ENCODE measurements around the gene ATG101. TPM values are rescaled to one million over a fixed set of nuclear protein-coding genes. Genes with fewer than 3 reads are reported as not detected.

Gene ATG101
- total and polyA plus RNA-seq, 9 of the 15 experiments (the other 6 are each of a cell fraction or from before 2014, with no cell fraction given) = 2.9 to 52.4 (median 29.7) TPM

DNA sequence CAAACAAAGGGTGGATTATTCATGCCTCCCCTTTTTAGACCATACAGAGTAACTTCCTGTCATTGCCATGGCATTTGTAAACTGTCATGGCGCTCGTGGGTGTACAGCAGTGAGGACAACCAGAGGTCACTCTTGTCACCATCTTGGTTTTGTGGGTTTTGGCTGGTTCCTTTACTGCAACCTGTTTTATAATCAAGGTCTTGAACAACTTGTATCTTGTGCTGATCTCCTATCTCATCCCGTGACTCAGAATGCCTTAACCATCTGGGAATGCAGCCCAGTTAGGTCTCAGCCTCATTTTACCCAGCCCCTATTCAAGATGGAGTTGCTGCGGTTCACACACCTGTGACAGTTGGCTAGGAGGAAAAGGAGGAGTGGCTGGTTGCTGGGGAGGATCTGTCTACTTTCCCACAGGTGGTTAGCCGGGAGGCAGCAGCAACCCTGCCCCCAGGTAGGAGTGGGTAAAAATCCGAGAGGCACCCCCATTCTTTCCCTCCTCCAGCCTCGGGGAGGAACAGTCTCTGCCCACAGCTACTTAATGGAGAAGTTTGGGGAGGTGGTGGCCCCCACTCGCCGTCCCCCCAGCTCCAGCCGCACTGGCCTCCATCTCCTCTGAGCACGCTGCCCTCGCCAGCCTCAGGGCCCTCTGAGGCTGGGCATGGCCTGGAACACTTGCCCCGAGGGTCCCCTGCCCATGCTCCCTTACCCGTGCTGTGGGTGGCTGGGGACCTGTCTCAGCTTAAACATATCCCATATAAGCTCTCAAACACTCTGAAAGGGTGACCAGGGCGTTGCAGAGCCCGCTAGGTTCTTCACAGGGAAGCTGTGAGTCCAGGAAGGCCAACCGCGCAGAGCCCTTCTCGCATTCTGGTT is 51.4 kb downstream of the ATG101 start (continued):
- TF ChIP-seq, protein P1, sequence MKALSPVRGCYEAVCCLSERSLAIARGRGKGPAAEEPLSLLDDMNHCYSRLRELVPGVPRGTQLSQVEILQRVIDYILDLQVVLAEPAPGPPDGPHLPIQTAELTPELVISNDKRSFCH (CRISPR knock-in tag; IDR thresholded peaks at IDR 0.05) = no peak
- TF ChIP-seq, protein P1 (tag; IDR thresholded peaks at IDR 0.05) = peak; percentile 74; the same call in 1 of the 2 replicates
- TF ChIP-seq ZNF311 (CRISPR knock-in tag; IDR thresholded peaks at IDR 0.05) (0 out of 2 replicates have a peak, but pooled peaks have one; percentile 62), ESRRA (IDR thresholded peaks at IDR 0.05; ENCODE audit: borderline replicate concordance, low read depth) (0 out of 2 replicates have a peak, but pooled peaks have one; percentile 33), NR4A1 (CRISPR knock-in tag; IDR thresholded peaks at IDR 0.05) (no peak), NR4A1 (tag; IDR thresholded peaks at IDR 0.05) (peak; percentile 83)
- TF ChIP-seq, protein P2, sequence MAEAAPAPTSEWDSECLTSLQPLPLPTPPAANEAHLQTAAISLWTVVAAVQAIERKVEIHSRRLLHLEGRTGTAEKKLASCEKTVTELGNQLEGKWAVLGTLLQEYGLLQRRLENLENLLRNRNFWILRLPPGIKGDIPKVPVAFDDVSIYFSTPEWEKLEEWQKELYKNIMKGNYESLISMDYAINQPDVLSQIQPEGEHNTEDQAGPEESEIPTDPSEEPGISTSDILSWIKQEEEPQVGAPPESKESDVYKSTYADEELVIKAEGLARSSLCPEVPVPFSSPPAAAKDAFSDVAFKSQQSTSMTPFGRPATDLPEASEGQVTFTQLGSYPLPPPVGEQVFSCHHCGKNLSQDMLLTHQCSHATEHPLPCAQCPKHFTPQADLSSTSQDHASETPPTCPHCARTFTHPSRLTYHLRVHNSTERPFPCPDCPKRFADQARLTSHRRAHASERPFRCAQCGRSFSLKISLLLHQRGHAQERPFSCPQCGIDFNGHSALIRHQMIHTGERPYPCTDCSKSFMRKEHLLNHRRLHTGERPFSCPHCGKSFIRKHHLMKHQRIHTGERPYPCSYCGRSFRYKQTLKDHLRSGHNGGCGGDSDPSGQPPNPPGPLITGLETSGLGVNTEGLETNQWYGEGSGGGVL (CRISPR knock-in tag; IDR thresholded peaks at IDR 0.05) = no peak
- TF ChIP-seq, protein P3, sequence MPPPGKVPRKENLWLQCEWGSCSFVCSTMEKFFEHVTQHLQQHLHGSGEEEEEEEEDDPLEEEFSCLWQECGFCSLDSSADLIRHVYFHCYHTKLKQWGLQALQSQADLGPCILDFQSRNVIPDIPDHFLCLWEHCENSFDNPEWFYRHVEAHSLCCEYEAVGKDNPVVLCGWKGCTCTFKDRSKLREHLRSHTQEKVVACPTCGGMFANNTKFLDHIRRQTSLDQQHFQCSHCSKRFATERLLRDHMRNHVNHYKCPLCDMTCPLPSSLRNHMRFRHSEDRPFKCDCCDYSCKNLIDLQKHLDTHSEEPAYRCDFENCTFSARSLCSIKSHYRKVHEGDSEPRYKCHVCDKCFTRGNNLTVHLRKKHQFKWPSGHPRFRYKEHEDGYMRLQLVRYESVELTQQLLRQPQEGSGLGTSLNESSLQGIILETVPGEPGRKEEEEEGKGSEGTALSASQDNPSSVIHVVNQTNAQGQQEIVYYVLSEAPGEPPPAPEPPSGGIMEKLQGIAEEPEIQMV (tag; conservative IDR thresholded peaks at IDR 0.05; ENCODE audit: low read depth) = no peak
- TF ChIP-seq, protein P4, sequence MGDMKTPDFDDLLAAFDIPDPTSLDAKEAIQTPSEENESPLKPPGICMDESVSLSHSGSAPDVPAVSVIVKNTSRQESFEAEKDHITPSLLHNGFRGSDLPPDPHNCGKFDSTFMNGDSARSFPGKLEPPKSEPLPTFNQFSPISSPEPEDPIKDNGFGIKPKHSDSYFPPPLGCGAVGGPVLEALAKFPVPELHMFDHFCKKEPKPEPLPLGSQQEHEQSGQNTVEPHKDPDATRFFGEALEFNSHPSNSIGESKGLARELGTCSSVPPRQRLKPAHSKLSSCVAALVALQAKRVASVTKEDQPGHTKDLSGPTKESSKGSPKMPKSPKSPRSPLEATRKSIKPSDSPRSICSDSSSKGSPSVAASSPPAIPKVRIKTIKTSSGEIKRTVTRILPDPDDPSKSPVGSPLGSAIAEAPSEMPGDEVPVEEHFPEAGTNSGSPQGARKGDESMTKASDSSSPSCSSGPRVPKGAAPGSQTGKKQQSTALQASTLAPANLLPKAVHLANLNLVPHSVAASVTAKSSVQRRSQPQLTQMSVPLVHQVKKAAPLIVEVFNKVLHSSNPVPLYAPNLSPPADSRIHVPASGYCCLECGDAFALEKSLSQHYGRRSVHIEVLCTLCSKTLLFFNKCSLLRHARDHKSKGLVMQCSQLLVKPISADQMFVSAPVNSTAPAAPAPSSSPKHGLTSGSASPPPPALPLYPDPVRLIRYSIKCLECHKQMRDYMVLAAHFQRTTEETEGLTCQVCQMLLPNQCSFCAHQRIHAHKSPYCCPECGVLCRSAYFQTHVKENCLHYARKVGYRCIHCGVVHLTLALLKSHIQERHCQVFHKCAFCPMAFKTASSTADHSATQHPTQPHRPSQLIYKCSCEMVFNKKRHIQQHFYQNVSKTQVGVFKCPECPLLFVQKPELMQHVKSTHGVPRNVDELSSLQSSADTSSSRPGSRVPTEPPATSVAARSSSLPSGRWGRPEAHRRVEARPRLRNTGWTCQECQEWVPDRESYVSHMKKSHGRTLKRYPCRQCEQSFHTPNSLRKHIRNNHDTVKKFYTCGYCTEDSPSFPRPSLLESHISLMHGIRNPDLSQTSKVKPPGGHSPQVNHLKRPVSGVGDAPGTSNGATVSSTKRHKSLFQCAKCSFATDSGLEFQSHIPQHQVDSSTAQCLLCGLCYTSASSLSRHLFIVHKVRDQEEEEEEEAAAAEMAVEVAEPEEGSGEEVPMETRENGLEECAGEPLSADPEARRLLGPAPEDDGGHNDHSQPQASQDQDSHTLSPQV (IDR thresholded peaks at IDR 0.05) = 0 out of 2 replicates have a peak, but pooled peaks have one; percentile 34

Data from K562 (cell line).